OCI-LY3 (cell line): ENCODE results near the gene FBXL13.

ENCODE experiments used
- EZH2phosphoT487 ChIP-seq: fragments of 200-600 bp; shearing (Covaris generic); IDR thresholded peaks from 2 replicates; pipeline ENCODE4 v1.6.1; 2018; ENCODE audit warnings: antibody characterized with exemption, mixed run types, low read depth
- TF ChIP-seq, protein P1 (sequence below): fragments of 200-600, 300-600 bp; sonication (generic); IDR thresholded peaks from 2 replicates; pipeline ENCODE4 v1.5.1; 2014; ENCODE audit warnings: antibody characterized with exemption, low read length, low read depth

GRCh38 chr7:102840404-102840803 is 234.2 kb downstream of the FBXL13 start:
- TF ChIP-seq, protein P1, sequence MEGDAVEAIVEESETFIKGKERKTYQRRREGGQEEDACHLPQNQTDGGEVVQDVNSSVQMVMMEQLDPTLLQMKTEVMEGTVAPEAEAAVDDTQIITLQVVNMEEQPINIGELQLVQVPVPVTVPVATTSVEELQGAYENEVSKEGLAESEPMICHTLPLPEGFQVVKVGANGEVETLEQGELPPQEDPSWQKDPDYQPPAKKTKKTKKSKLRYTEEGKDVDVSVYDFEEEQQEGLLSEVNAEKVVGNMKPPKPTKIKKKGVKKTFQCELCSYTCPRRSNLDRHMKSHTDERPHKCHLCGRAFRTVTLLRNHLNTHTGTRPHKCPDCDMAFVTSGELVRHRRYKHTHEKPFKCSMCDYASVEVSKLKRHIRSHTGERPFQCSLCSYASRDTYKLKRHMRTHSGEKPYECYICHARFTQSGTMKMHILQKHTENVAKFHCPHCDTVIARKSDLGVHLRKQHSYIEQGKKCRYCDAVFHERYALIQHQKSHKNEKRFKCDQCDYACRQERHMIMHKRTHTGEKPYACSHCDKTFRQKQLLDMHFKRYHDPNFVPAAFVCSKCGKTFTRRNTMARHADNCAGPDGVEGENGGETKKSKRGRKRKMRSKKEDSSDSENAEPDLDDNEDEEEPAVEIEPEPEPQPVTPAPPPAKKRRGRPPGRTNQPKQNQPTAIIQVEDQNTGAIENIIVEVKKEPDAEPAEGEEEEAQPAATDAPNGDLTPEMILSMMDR: no peak
- no peak for TF ChIP-seq EZH2phosphoT487
